HFFc6 (cell line): ENCODE data around the gene KHDRBS2. TPM values are rescaled to one million over a fixed set of nuclear protein-coding genes. Genes with fewer than 3 reads are reported as not detected.

ENCODE experiments used
- DNase-seq: peaks from one replicate; pipeline ENCODE4 v3.0.0-alpha.2; 2018
- H3K27ac Mint-ChIP-seq: 2 replicates; pipeline ENCODE4 v1.8.0; 2020; ENCODE audit warnings: mild to moderate bottlenecking, mixed read lengths
- H3K27me3 Mint-ChIP-seq: 2 replicates; pipeline ENCODE4 v1.8.0; 2021; ENCODE audit warnings: mild to moderate bottlenecking, moderate library complexity, mixed read lengths; ENCODE audit not compliant: insufficient read depth
- H3K36me3 Mint-ChIP-seq: 2 replicates; pipeline ENCODE4 v1.8.0; 2021; ENCODE audit warnings: low read depth, mixed read lengths
- H3K4me1 Mint-ChIP-seq: 2 replicates; pipeline ENCODE4 v1.8.0; 2020; ENCODE audit warnings: low read depth, mixed read lengths
- H3K4me3 Mint-ChIP-seq: 2 replicates; pipeline ENCODE4 v1.8.0; 2020; ENCODE audit warnings: mild to moderate bottlenecking, moderate library complexity, mixed read lengths
- H3K9me3 Mint-ChIP-seq: 2 replicates; pipeline ENCODE4 v1.8.0; 2020; ENCODE audit warnings: mild to moderate bottlenecking, mixed read lengths
- total RNA-seq, 6 experiments: library from RNA; stranded (reverse); fragmentation: NEBNext Ultra II Directional; extraction: Animal tissue kit (Norgen Biotek cat#: 25700); gene quantifications; 2 replicates in 1 of 6; 3 replicates in 5 of 6; pipeline ENCODE4 v1.2.3, GENCODE V29; 2021
- TF ChIP-seq, protein P1 (sequence below): fragments of 200-600 bp; sonication (generic); IDR thresholded peaks from 2 replicates; pipeline ENCODE4 v1.5.0; 2021; ENCODE audit warnings: antibody characterized with exemption, mild to moderate bottlenecking

KHDRBS2 gene
- total RNA-seq, 6 experiments from 2014 or later, result not detected

GRCh38 chr6:62037445-62037844 lies 248.6 kb downstream of the KHDRBS2 start:
- H3K9me3 Mint-ChIP-seq, result peaks cover 7% of the 10 kb centered on the region
- DNase-seq, result no peak
- H3K36me3 Mint-ChIP-seq, result no peaks in the 10 kb centered on the region
- TF ChIP-seq, protein P1, sequence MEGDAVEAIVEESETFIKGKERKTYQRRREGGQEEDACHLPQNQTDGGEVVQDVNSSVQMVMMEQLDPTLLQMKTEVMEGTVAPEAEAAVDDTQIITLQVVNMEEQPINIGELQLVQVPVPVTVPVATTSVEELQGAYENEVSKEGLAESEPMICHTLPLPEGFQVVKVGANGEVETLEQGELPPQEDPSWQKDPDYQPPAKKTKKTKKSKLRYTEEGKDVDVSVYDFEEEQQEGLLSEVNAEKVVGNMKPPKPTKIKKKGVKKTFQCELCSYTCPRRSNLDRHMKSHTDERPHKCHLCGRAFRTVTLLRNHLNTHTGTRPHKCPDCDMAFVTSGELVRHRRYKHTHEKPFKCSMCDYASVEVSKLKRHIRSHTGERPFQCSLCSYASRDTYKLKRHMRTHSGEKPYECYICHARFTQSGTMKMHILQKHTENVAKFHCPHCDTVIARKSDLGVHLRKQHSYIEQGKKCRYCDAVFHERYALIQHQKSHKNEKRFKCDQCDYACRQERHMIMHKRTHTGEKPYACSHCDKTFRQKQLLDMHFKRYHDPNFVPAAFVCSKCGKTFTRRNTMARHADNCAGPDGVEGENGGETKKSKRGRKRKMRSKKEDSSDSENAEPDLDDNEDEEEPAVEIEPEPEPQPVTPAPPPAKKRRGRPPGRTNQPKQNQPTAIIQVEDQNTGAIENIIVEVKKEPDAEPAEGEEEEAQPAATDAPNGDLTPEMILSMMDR, result no peak
- H3K27ac Mint-ChIP-seq, result no peak overlapping the region
- H3K4me3 Mint-ChIP-seq, result no peak overlapping the region
- H3K4me1 Mint-ChIP-seq, result no peaks in the 10 kb centered on the region
- H3K27me3 Mint-ChIP-seq, result no peaks in the 10 kb centered on the region; the same call in 1 of the 2 replicates

- TF ChIP-seq, protein P1, result no peak
- H3K27me3 Mint-ChIP-seq, result no peaks in the 10 kb centered on the region; the same call in 1 of the 2 replicates
Measured at GRCh38 chr6:62035952-62036351, 250.1 kb downstream of the KHDRBS2 start.

DNA sequence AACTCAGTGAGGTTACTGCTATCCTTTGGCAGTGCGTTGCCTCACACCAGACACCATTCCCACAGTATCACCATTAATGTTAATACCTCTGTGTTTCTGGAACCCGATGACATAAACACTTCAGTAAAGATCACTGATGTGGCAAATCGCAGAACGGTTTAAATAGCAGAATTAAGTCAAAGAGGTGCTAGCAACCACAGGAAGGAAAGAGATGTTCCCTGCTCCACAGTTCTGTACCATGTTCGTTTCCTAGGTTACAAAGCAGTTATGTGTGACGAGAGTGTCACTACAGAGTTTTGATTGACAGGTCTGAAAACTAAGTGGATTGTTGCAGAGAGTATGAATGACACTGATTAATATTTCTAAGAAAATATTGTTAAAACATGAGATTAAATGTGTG lies 272.3 kb downstream of the KHDRBS2 start:
- no peak overlapping the region for H3K27ac Mint-ChIP-seq
- no peaks in the 10 kb centered on the region for H3K36me3 Mint-ChIP-seq
- H3K4me3 Mint-ChIP-seq, result no peak overlapping the region
- peaks cover 28% of the 10 kb centered on the region for H3K9me3 Mint-ChIP-seq
- no peaks in the 10 kb centered on the region for H3K4me1 Mint-ChIP-seq
- DNase-seq, result no peak
- TF ChIP-seq, protein P1, result no peak
- no peaks in the 10 kb centered on the region for H3K27me3 Mint-ChIP-seq

More at GRCh38 chr6:62035952-62036351, 250.1 kb downstream of the KHDRBS2 start:
- Mint-ChIP-seq H3K9me3 (peaks cover 18% of the 10 kb centered on the region), H3K4me3 (no peak overlapping the region), H3K4me1 (no peaks in the 10 kb centered on the region), H3K27ac (no peak overlapping the region), H3K36me3 (no peaks in the 10 kb centered on the region)
- DNase-seq, result no peak

- TF ChIP-seq, protein P1, result no peak
- no peaks in the 10 kb centered on the region for H3K4me1 Mint-ChIP-seq
- peaks cover 34% of the 10 kb centered on the region for H3K9me3 Mint-ChIP-seq
- no peaks in the 10 kb centered on the region for H3K36me3 Mint-ChIP-seq
- no peak for DNase-seq
- no peak overlapping the region for H3K27ac Mint-ChIP-seq
- no peak overlapping the region for H3K4me3 Mint-ChIP-seq
- H3K27me3 Mint-ChIP-seq, result no peaks in the 10 kb centered on the region
Measured at GRCh38 chr6:62009445-62009844, 276.6 kb downstream of the KHDRBS2 start.

GRCh38 chr6:61989616-61990015 lies 296.4 kb downstream of the KHDRBS2 start:
- H3K4me1 Mint-ChIP-seq, result no peaks in the 10 kb centered on the region
- no peak for DNase-seq
- TF ChIP-seq, protein P1, result no peak
- no peak overlapping the region for H3K4me3 Mint-ChIP-seq
- H3K9me3 Mint-ChIP-seq, result peaks cover 41% of the 10 kb centered on the region
- no peaks in the 10 kb centered on the region for H3K27me3 Mint-ChIP-seq
- no peak overlapping the region for H3K27ac Mint-ChIP-seq
- H3K36me3 Mint-ChIP-seq, result no peaks in the 10 kb centered on the region

DNA sequence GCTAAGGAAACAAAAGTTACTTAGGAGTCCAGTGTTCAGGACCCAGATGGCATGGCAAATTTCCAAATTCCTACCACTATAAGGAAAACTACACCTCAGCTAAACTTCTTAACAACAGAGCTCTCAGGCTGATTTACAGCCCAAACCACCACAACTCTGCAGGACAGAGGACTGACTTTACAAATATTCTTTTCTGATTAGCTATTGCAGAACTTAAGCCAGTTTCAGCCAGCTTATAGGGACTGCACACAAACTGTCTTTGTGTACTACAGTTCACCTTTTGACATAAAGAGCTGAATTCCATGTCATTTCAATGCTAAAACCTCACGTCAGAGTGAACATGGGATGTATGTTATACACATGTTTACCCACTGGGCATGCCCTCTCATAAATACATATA lies 305.4 kb downstream of the KHDRBS2 start:
- no peak for DNase-seq
- H3K27ac Mint-ChIP-seq, result no peak overlapping the region
- H3K4me3 Mint-ChIP-seq, result no peak overlapping the region
- TF ChIP-seq, protein P1, result no peak
- H3K9me3 Mint-ChIP-seq, result peaks cover 18% of the 10 kb centered on the region
- H3K27me3 Mint-ChIP-seq, result no peaks in the 10 kb centered on the region
- H3K4me1 Mint-ChIP-seq, result no peaks in the 10 kb centered on the region
- H3K36me3 Mint-ChIP-seq, result no peaks in the 10 kb centered on the region; the same call in 1 of the 2 replicates
